Activated CD4-positive, alpha-beta memory T cell treated with anti-CD3 and anti-CD28 coated beads for 36 hours (primary cell): ENCODE measurements around the gene FOS. TPM values are rescaled to one million over a fixed set of nuclear protein-coding genes. Genes with fewer than 3 reads are reported as not detected.

Experiments
- CTCF ChIA-PET: fragments of 350-600 bp; sonication (Branson Sonifier 250); formaldehyde crosslinking; loops from one replicate; lab custom pipeline; 2021; ENCODE audit warnings: antibody characterized with exemption, inconsistent platforms; lab: Charles Lee
- POLR2A ChIA-PET: fragments of 350-600 bp; sonication (Branson Sonifier 250); formaldehyde crosslinking; loops from one replicate; lab custom pipeline; 2021; ENCODE audit warnings: antibody characterized with exemption; lab: Charles Lee
- DNase-seq: peaks from one replicate; pipeline ENCODE4 v3.0.0-alpha.2; 2020
- H3K27ac Mint-ChIP-seq: one replicate; pipeline ENCODE4 v1.8.0; 2021; ENCODE audit warnings: mixed read lengths
- H3K27me3 Mint-ChIP-seq: one replicate; pipeline ENCODE4 v1.8.0; 2021; ENCODE audit warnings: mixed read lengths
- H3K36me3 Mint-ChIP-seq: one replicate; pipeline ENCODE4 v1.8.0; 2021; ENCODE audit warnings: mixed read lengths
- H3K4me1 Mint-ChIP-seq: one replicate; pipeline ENCODE4 v1.8.0; 2021; ENCODE audit warnings: low read depth, mixed read lengths
- H3K4me3 Mint-ChIP-seq: one replicate; pipeline ENCODE4 v1.8.0; 2021; ENCODE audit warnings: mild to moderate bottlenecking, mixed read lengths
- H3K9me3 Mint-ChIP-seq: one replicate; pipeline ENCODE4 v1.8.0; 2021; ENCODE audit warnings: mixed read lengths
- intact Hi-C: fragments of 100-400 bp; cut with micrococcal nuclease; formaldehyde crosslinking; loops from one replicate; pipeline ENCODE4 v1.15.1; 2023
- total RNA-seq, 2 experiments: library from RNA; stranded (reverse); gene quantifications; one replicate each; pipeline ENCODE4 v1.2.3, GENCODE V29; 2021

FOS gene
- total RNA-seq, 2 experiments from 2014 or later = 21.1 to 26.7 TPM

DNA sequence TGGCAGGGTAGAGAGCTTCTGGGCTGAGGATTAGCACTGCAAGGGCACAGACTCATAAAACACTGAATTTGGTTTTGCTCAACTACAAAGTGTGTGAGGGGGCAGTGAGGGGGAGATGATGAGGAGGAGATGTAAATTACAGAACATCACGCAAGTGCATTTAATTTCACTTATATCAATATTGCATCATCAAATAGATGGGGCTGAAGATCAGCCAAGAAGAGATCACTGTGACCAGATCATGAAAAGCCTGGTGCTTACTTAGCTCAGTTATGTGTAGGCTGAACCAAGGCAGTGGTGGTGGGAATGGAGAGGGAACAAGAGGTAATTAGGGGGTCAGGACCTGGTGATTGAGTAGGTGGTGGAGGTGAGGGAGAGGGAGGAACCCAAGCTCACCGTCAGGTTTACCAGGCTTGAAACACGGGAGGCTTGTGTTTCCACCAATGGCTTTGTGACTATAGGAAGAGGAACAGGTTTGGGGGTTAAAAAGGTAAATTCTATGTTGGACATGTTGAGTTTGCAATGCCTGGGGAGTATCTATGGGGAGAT is 11.3 kb downstream of the FOS start:
- intact Hi-C loops = loop anchor here (5.0 kb wide), 1 partner anchor 288 kb away; the partner anchor contains the start of gene EIF2B2
- H3K9me3 Mint-ChIP-seq = no peaks in the 10 kb centered on the region
- CTCF ChIA-PET = interaction anchor here (1.0 to 1.3 kb wide), 2 partner anchors 12 to 15 kb away, joined by 3 to 6 read pairs; no protein-coding TSS in a partner anchor
- POLR2A ChIA-PET = interaction anchor here (0.8 to 1.7 kb wide), 3 partner anchors 9 to 12 kb away, joined by 3 to 5 read pairs (median 5); partner anchors contain the start of gene FOS
- peaks cover 5% of the 10 kb centered on the region for H3K4me1 Mint-ChIP-seq
- no peak for DNase-seq
- no peak overlapping the region for H3K4me3 Mint-ChIP-seq
- peaks cover 4% of the 10 kb centered on the region for H3K27me3 Mint-ChIP-seq
- H3K36me3 Mint-ChIP-seq = no peaks in the 10 kb centered on the region
- H3K27ac Mint-ChIP-seq = no peak overlapping the region

DNA sequence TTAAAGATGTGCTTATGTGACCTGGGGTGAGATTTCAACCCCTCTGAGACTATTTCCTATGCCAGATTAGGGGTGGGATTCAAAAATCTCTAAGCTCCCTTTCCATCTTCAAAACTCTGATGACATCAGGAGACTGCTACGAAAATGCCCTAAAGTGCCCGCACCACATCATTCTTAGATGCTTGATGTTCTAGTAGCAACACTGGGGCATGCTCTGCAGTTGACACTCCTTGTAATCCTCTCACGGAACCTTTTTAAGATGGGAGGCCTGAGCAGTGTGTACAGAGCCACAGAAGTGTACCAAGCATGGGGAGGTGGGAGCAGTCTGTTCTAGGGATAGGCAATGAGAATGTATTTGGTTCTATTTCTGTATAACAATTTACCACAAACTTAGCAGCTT is 12.2 kb downstream of the FOS start:
- Mint-ChIP-seq H3K27me3 (peaks cover 4% of the 10 kb centered on the region), H3K27ac (no peak overlapping the region), H3K4me1 (peaks cover 14% of the 10 kb centered on the region), H3K36me3 (no peaks in the 10 kb centered on the region), H3K9me3 (no peaks in the 10 kb centered on the region), H3K4me3 (no peak overlapping the region)
- POLR2A ChIA-PET = interaction anchor here (1.7 kb wide), 1 partner anchor 10 kb away, joined by 5 read pairs; no protein-coding TSS in a partner anchor
- no peak for DNase-seq
- intact Hi-C loops = loop anchor here (5.0 kb wide), 1 partner anchor 289 kb away; the partner anchor contains the start of gene EIF2B2
- CTCF ChIA-PET = interaction anchor here (1.3 kb wide), 1 partner anchor 8 kb away, joined by 3 read pairs; no protein-coding TSS in a partner anchor

GRCh38 chr14:75291331-75291730 is 12.7 kb downstream of the FOS start:
- H3K27me3 Mint-ChIP-seq = peaks cover 2% of the 10 kb centered on the region
- CTCF ChIA-PET = interaction anchor here (1.3 kb wide), 1 partner anchor 9 kb away, joined by 3 read pairs; no protein-coding TSS in a partner anchor
- no peaks in the 10 kb centered on the region for H3K36me3 Mint-ChIP-seq
- POLR2A ChIA-PET = no interaction called here
- peaks cover 19% of the 10 kb centered on the region for H3K4me1 Mint-ChIP-seq
- no peak for DNase-seq
- no peaks in the 10 kb centered on the region for H3K9me3 Mint-ChIP-seq
- intact Hi-C loops = loop anchor here (5.0 kb wide), 1 partner anchor 289 kb away; the partner anchor contains the start of gene EIF2B2
- no peak overlapping the region for H3K4me3 Mint-ChIP-seq
- H3K27ac Mint-ChIP-seq = no peak overlapping the region

DNA sequence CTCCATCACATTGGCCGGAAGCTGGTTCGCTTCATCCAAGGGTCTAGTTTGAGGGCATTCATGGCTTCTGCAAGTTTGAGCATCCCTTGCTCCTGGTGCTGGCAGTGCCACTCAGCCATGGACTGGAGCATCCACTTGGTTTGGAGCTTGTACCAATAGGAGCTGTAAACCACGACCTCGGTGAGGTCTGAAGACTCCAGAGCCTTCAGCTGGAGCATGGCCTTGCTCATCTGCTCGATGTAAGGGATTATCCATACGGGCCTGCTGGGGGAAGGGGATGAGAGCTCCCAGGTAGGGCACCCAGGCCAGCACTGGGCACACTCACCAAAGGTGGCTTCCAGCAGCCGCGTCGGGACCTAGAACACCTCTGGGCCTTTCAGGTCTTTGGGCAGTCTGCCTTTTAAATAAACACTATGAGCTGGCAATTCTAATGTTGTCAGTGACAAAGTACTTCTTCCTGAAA is 13.5 kb downstream of the FOS start:
- no peak overlapping the region for H3K4me3 Mint-ChIP-seq
- peaks cover 1% of the 10 kb centered on the region for H3K27me3 Mint-ChIP-seq
- ChIA-PET CTCF (no interaction called here), POLR2A (interaction anchor here (0.7 to 1.3 kb wide), 3 partner anchors 9 to 13 kb away, joined by 3 to 6 read pairs (median 4); partner anchors contain the start of gene FOS)
- peaks cover 20% of the 10 kb centered on the region for H3K4me1 Mint-ChIP-seq
- intact Hi-C loops = loop anchor here (5.0 kb wide), 1 partner anchor 290 kb away; the partner anchor contains the start of gene EIF2B2
- no peaks in the 10 kb centered on the region for H3K36me3 Mint-ChIP-seq
- DNase-seq = no peak
- no peaks in the 10 kb centered on the region for H3K9me3 Mint-ChIP-seq
- no peak overlapping the region for H3K27ac Mint-ChIP-seq

DNA sequence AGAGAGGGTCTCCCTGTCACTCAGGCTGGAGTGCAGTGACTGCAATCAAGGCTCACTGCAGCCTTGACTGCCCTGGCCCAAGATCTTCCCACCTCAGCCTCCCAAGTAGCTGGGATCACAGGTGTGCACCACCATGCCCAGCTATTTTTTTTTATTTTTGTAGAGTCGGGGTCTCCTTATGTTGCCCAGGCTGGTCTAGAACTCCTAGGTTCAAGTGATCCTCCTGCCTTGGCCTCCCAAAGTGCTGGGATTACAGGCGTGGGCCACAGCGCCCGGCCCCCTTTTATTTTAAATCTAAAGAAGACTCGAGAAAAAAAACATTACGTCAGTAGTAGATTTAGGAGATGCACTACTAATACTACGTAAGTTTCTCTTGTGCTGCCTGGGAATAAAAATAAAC is 14.3 kb downstream of the FOS start:
- H3K27ac Mint-ChIP-seq = no peak overlapping the region
- CTCF ChIA-PET = interaction anchor here (7.2 kb wide), 1 partner anchor 154 kb away, joined by 118 read pairs; no protein-coding TSS in a partner anchor
- no peak overlapping the region for H3K4me3 Mint-ChIP-seq
- DNase-seq = no peak
- intact Hi-C loops = loop anchor here (5.0 kb wide), 1 partner anchor 291 kb away; the partner anchor contains the start of gene EIF2B2
- POLR2A ChIA-PET = interaction anchor here (1.2 to 1.7 kb wide), 3 partner anchors 10 to 16 kb away, joined by 4 to 7 read pairs (median 6); no protein-coding TSS in a partner anchor
- H3K9me3 Mint-ChIP-seq = no peaks in the 10 kb centered on the region
- H3K36me3 Mint-ChIP-seq = no peaks in the 10 kb centered on the region
- H3K27me3 Mint-ChIP-seq = peaks cover 1% of the 10 kb centered on the region
- H3K4me1 Mint-ChIP-seq = peaks cover 20% of the 10 kb centered on the region

DNA sequence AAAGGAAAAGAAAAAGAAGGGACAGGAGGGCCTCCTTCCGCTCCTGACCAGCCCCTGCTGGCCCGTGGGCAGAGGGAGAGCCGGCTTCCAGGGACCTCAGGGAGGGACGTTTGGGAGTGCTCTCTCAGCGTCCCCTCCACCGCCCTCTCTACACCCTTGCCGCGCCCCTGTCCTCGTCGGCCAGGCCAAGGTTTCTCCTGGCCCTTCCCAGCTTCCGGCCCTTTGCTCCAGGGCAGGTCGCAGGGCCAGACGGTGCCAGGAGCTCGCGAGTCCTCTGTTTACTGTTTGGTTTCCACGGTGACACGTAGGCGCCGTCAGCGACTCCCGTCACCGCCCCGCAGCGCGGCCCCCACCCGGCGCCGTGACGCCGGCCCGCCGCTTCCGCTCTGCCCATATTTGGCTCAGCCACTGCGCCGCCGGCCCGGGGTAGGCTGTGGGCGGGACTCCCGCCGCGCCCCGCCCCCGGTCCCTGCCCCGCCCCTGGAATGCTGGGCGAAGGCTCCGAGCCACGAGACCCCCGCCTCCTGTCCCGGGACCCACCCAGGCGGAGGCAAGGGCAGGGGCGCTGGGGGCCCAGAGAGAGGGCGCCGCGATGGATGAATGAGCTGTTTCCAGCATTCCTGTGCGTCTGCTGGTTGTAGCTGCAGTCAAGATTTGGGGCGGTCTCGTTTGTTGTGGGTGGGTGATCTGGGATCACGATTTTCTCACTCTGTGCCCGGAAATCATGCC is 15.5 kb downstream of the FOS start:
- ChIA-PET POLR2A (interaction anchor here (0.6 to 2.1 kb wide), 10 partner anchors 13 to 381 kb away, joined by 3 to 11 read pairs (median 6); partner anchors contain the start of genes FOS and NEK9), CTCF (interaction anchor here (0.6 to 13.5 kb wide), 9 partner anchors 17 to 206 kb away, joined by 3 to 280 read pairs (median 7); partner anchors contain the start of gene NEK9)
- H3K36me3 Mint-ChIP-seq = no peaks in the 10 kb centered on the region
- no peaks in the 10 kb centered on the region for H3K27me3 Mint-ChIP-seq
- intact Hi-C loops = loop anchor here (1.0 to 5.0 kb wide), 5 partner anchors 16 to 292 kb away; partner anchors contain the start of genes EIF2B2, FOS and TMED10
- H3K4me3 Mint-ChIP-seq = peak overlapping the region; percentile 79
- peaks cover 20% of the 10 kb centered on the region for H3K4me1 Mint-ChIP-seq
- H3K27ac Mint-ChIP-seq = peak overlapping the region; percentile 67
- DNase-seq = peak; percentile 96
- no peaks in the 10 kb centered on the region for H3K9me3 Mint-ChIP-seq

- no peak for DNase-seq
- no peak overlapping the region for H3K27ac Mint-ChIP-seq
- H3K4me1 Mint-ChIP-seq = peaks cover 20% of the 10 kb centered on the region
- peak overlapping the region; percentile 79 for H3K4me3 Mint-ChIP-seq
- H3K27me3 Mint-ChIP-seq = no peaks in the 10 kb centered on the region
- H3K9me3 Mint-ChIP-seq = no peaks in the 10 kb centered on the region
- intact Hi-C loops = loop anchor here (1.0 to 5.0 kb wide), 5 partner anchors 16 to 292 kb away; partner anchors contain the start of genes EIF2B2, FOS and TMED10
- ChIA-PET POLR2A (interaction anchor here (0.6 to 2.1 kb wide), 8 partner anchors 14 to 168 kb away, joined by 3 to 11 read pairs (median 6); partner anchors contain the start of genes FOS and NEK9), CTCF (interaction anchor here (0.6 to 13.5 kb wide), 16 partner anchors 9 to 266 kb away, joined by 3 to 280 read pairs (median 6); partner anchors contain the start of gene NEK9)
- no peaks in the 10 kb centered on the region for H3K36me3 Mint-ChIP-seq
Observed at GRCh38 chr14:75294649-75295033, 16.0 kb downstream of the FOS start.

GRCh38 chr14:75295061-75295461 is 16.4 kb downstream of the FOS start:
- Mint-ChIP-seq H3K4me3 (peak overlapping the region; percentile 79), H3K27ac (no peak overlapping the region), H3K4me1 (peaks cover 20% of the 10 kb centered on the region), H3K36me3 (no peaks in the 10 kb centered on the region), H3K27me3 (no peaks in the 10 kb centered on the region), H3K9me3 (no peaks in the 10 kb centered on the region)
- CTCF ChIA-PET = interaction anchor here (0.6 to 13.5 kb wide), 25 partner anchors 8 to 349 kb away, joined by 3 to 280 read pairs (median 4); partner anchors contain the start of gene NEK9
- POLR2A ChIA-PET = interaction anchor here (1.6 to 2.1 kb wide), 3 partner anchors 16 to 168 kb away, joined by 5 to 11 read pairs (median 8); partner anchors contain the start of genes FOS and NEK9
- peak; percentile 42 for DNase-seq
- intact Hi-C loops = no loop called here

DNA sequence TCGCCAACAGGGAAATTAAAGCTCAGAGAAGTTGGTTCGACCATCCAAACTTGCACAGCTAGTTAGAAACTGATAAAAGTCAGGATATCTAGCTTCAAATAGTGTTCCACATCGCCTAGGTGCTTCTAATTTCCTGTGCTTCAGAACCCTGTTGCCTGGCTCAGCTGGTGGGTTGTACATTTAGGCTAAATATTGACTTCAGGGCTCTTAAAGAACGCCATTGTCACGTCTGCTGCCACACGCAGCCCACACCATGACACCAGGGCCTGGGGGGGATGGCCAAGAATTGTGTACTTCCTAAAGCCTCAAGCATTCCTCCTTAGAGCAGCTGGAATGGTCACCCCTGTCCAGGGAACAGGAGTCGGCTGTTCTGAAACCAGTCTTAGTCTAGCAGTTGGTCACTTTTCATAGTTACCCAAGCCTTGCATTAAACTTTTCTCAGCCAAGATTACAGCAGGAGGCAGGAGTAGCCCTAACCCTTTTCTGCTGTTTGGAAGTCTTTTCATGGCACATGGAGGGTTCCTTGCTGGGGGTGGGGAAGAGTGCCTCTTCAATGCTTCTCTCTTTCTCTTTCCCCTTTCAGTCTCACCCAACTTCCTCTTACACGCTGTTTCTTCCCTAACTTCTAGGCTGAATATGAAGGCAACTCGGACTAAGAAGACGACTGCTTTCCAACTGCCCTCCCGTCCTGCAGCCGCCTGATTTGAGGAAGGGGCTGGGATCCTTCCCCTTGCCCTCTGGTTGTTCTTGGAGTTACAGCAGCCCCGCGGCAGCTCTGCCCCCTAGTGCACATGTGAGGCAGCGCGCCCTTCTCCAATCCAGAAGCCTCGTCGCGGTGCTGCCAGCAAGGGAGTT is 17.1 kb downstream of the FOS start:
- Mint-ChIP-seq H3K36me3 (no peaks in the 10 kb centered on the region), H3K4me3 (peak overlapping the region; percentile 79), H3K27me3 (no peaks in the 10 kb centered on the region), H3K4me1 (peaks cover 20% of the 10 kb centered on the region), H3K27ac (no peak overlapping the region), H3K9me3 (no peaks in the 10 kb centered on the region)
- intact Hi-C loops = loop anchor here (1.0 kb wide), 1 partner anchor 163 kb away; no protein-coding TSS in a partner anchor
- POLR2A ChIA-PET = interaction anchor here (0.8 to 2.1 kb wide), 4 partner anchors 157 to 169 kb away, joined by 3 to 8 read pairs (median 4); partner anchors contain the start of gene NEK9
- DNase-seq = peak; percentile 87
- CTCF ChIA-PET = interaction anchor here (0.6 to 13.5 kb wide), 29 partner anchors 8 to 349 kb away, joined by 3 to 280 read pairs (median 4); partner anchors contain the start of gene NEK9

DNA sequence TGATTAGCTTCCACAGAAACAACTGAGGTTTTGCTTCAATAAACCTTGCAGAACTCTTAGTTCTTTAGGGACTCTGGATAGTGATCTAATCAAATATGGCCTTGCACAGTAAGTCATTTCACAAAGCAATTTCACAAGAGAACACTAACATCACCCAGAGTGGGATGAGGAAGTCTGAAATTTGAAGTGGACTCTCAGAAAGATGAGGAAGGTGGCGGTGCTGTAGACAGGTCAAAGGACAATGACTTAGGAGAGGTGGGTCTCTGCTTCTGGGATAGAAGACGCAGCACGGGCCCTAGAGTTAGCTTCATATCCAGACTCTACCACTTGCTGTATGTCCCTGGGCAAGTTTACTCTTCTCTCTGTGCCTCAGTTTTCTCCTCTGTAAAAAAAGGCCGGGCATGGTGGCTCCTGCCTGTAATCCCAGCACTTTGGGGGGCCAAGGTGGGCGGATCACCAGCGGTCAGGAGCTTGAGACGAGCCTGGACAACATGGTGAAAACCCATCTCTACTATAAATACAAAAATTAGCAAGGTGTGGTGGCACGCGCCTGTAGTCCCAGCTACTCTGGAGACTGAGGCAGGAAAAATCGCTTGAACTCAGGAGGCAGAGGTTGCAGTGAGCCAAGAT is 18.9 kb downstream of the FOS start:
- H3K27ac Mint-ChIP-seq = no peak overlapping the region
- H3K27me3 Mint-ChIP-seq = no peaks in the 10 kb centered on the region
- H3K4me1 Mint-ChIP-seq = peaks cover 36% of the 10 kb centered on the region
- no peak overlapping the region for H3K4me3 Mint-ChIP-seq
- peaks cover 5% of the 10 kb centered on the region for H3K9me3 Mint-ChIP-seq
- ChIA-PET POLR2A (interaction anchor here (1.1 kb wide), 1 partner anchor 171 kb away, joined by 6 read pairs; the partner anchor contains the start of gene NEK9), CTCF (interaction anchor here (0.8 to 13.5 kb wide), 9 partner anchors 8 to 352 kb away, joined by 4 to 280 read pairs (median 7); partner anchors contain the start of gene NEK9)
- H3K36me3 Mint-ChIP-seq = no peaks in the 10 kb centered on the region
- intact Hi-C loops = no loop called here
- no peak for DNase-seq
